GM23338 (cell line): Measurements from ENCODE around the gene DBNL.

Source experiments
- EZH2phosphoT487 ChIP-seq: fragments of 200-600 bp; sonication (generic); IDR thresholded peaks from one replicate; pipeline ENCODE4 v1.8.1; 2018; ENCODE audit warnings: antibody characterized with exemption; ENCODE audit not compliant: unreplicated experiment
- POLR2AphosphoS5 ChIP-seq: IDR thresholded peaks from 2 replicates; pipeline ENCODE4 v1.6.1; 2016; ENCODE audit warnings: antibody characterized with exemption, low read depth
- TF ChIP-seq, protein P1 (sequence below), 2 experiments: fragments of 200-600 bp in 1 of 2; sonication (generic) in 1 of 2; conservative IDR thresholded peaks; 2 replicates each; pipeline versions ENCODE4 v1.5.1 to v1.6.1; 2016 to 2017; ENCODE audit warnings: antibody characterized with exemption in 2 of 2, low read depth in 2 of 2, mild to moderate bottlenecking in 2 of 2, moderate library complexity in 1 of 2

DNA sequence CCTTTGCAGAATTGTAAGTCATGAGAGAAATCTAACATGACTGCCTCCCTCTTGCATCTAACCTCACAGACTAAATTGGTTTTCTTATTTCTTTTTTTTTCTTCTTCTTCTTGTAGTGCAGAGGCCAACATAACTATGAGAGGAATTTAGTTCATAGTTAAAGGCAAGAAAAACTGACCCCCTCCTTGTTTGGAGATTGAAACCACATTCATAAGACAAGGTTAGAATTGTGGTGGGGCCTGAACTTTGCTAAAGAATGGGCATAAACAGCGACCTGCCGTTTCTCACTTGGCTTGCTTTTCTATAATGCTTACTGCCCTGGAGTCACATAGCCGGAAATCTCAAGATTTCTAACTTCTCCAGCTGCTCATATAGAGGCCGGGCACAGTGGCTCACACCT is 40.2 kb downstream of the DBNL start:
- TF ChIP-seq, protein P1, sequence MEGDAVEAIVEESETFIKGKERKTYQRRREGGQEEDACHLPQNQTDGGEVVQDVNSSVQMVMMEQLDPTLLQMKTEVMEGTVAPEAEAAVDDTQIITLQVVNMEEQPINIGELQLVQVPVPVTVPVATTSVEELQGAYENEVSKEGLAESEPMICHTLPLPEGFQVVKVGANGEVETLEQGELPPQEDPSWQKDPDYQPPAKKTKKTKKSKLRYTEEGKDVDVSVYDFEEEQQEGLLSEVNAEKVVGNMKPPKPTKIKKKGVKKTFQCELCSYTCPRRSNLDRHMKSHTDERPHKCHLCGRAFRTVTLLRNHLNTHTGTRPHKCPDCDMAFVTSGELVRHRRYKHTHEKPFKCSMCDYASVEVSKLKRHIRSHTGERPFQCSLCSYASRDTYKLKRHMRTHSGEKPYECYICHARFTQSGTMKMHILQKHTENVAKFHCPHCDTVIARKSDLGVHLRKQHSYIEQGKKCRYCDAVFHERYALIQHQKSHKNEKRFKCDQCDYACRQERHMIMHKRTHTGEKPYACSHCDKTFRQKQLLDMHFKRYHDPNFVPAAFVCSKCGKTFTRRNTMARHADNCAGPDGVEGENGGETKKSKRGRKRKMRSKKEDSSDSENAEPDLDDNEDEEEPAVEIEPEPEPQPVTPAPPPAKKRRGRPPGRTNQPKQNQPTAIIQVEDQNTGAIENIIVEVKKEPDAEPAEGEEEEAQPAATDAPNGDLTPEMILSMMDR (conservative IDR thresholded peaks at IDR 0.05; ENCODE audit: low read depth in 2 of 2) = no peak
- TF ChIP-seq POLR2AphosphoS5 = no peak
- no peak for TF ChIP-seq EZH2phosphoT487
